ENCODE data around the gene CNPY1.

DNA sequence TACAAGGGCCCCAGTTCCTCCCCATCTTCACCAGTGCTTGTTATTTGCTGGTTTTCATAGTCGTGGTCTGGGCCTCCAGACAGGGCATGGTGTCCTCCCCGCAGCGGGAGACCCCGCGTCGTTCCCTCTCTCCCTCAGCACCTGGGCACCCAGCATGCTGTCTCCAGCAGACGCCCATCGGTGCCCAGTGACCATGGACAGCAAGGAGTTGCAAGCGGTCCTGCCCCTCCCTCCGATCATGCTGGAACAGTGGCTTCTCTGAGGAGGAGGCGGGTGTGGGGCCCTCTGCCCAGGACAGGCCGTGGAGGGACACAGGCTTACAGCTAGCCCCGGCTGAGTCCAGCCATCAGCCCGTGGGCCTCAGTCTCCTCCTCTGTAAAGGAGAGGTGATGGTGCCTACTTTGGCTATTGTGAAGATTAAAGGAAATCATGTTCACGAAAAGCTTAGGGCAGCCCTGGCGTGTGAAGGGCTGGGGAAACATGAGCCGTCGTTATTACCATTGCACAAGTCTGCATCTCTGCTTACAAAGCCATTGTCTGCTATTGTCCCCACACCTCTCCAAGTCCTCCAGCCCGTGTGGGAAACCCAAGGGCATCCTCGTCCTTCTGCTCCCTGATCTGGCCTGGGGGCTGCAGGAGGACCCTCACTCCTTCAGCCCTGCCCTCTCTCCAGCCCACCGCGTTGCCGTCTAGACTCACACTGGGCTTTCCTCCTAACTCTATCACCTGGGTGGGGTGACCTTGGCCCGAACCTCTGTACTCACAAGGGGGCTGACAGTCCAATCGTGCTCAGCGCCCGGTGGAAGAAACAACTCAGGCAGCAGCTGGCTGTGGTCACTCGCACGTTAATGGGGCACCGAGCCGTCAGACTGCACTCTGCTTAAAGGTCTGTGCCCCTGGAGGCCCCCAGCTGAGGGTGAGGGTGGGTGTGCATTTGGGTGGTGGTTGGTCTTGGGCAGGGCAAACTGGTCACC lies 58.6 kb downstream of the CNPY1 start:
- TF ChIP-seq CTCF (IDR thresholded peaks at IDR 0.05) (no peak), CBX8 (IDR thresholded peaks at IDR 0.05) (no peak), EP300 (IDR thresholded peaks at IDR 0.05) (no peak), POLR2A (IDR thresholded peaks at IDR 0.05; ENCODE audit: low read length) (no peak), CBX2 (IDR thresholded peaks at IDR 0.05; ENCODE audit: borderline replicate concordance, low read depth) (no peak)
- TF ChIP-seq, protein P1, sequence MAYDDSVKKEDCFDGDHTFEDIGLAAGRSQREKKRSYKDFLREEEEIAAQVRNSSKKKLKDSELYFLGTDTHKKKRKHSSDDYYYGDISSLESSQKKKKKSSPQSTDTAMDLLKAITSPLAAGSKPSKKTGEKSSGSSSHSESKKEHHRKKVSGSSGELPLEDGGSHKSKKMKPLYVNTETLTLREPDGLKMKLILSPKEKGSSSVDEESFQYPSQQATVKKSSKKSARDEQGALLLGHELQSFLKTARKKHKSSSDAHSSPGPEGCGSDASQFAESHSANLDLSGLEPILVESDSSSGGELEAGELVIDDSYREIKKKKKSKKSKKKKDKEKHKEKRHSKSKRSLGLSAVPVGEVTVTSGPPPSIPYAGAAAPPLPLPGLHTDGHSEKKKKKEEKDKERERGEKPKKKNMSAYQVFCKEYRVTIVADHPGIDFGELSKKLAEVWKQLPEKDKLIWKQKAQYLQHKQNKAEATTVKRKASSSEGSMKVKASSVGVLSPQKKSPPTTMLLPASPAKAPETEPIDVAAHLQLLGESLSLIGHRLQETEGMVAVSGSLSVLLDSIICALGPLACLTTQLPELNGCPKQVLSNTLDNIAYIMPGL (CRISPR knock-in tag; IDR thresholded peaks at IDR 0.05; ENCODE audit: borderline replicate concordance) = no peak
